Measurements from ENCODE around the gene MKLN1. TPM values are rescaled to one million over a fixed set of nuclear protein-coding genes. Genes with fewer than 3 reads are reported as not detected.

Gene MKLN1
- total RNA-seq, 2 experiments from 2014 or later: 38.5 TPM

- Mint-ChIP-seq H3K27ac (no peak overlapping the region), H3K4me3 (no peak overlapping the region), H3K36me3 (ENCODE audit: low read depth) (no peaks in the 10 kb centered on the region), H3K9me3 (peaks cover 8% of the 10 kb centered on the region), H3K4me1 (ENCODE audit: low read depth) (no peaks in the 10 kb centered on the region), H3K27me3 (no peaks in the 10 kb centered on the region)
- ChIA-PET CTCF (no interaction called here), POLR2A (interaction anchor here (0.7 to 1.0 kb wide), 2 partner anchors 51 to 205 kb away, joined by 3 to 4 read pairs; no protein-coding TSS in a partner anchor)
- ATAC-seq: no peak
- DNase-seq: no peak
- intact Hi-C loops (cut with micrococcal nuclease): no loop called here
- no peak for TF ChIP-seq CTCF (IDR thresholded peaks at IDR 0.05)
Observed at GRCh38 chr7:131285556-131285955, 42.1 kb upstream of the MKLN1 start.

GRCh38 chr7:131288450-131288849 lies 39.2 kb upstream of the MKLN1 start:
- TF ChIP-seq CTCF (IDR thresholded peaks at IDR 0.05): no peak
- DNase-seq (no peak), ATAC-seq (no peak)
- Mint-ChIP-seq H3K27ac (no peak overlapping the region), H3K4me1 (ENCODE audit: low read depth) (no peaks in the 10 kb centered on the region), H3K36me3 (ENCODE audit: low read depth) (no peaks in the 10 kb centered on the region), H3K4me3 (no peak overlapping the region), H3K27me3 (no peaks in the 10 kb centered on the region), H3K9me3 (peaks cover 8% of the 10 kb centered on the region)
- ChIA-PET POLR2A (interaction anchor here (0.9 kb wide), 1 partner anchor 10 kb away, joined by 3 read pairs; no protein-coding TSS in a partner anchor), CTCF (no interaction called here)
- intact Hi-C loops (cut with micrococcal nuclease): no loop called here

GRCh38 chr7:131289051-131289450 lies 38.6 kb upstream of the MKLN1 start:
- CTCF ChIA-PET: no interaction called here
- H3K36me3 Mint-ChIP-seq (ENCODE audit: low read depth): no peaks in the 10 kb centered on the region
- no peak for DNase-seq
- intact Hi-C loops (cut with micrococcal nuclease): no loop called here
- no peak for TF ChIP-seq CTCF (IDR thresholded peaks at IDR 0.05)
- no peaks in the 10 kb centered on the region for H3K27me3 Mint-ChIP-seq
- H3K27ac Mint-ChIP-seq: no peak overlapping the region
- H3K4me3 Mint-ChIP-seq: no peak overlapping the region
- ATAC-seq: no peak
- POLR2A ChIA-PET: no interaction called here
- H3K4me1 Mint-ChIP-seq (ENCODE audit: low read depth): no peaks in the 10 kb centered on the region
- H3K9me3 Mint-ChIP-seq: peaks cover 8% of the 10 kb centered on the region

GRCh38 chr7:131292141-131292905 lies 35.4 kb upstream of the MKLN1 start:
- ATAC-seq: no peak
- POLR2A ChIA-PET: interaction anchor here (0.5 kb wide), 1 partner anchor 229 kb away, joined by 3 read pairs; no protein-coding TSS in a partner anchor
- CTCF ChIA-PET: interaction anchor here (1.1 to 1.8 kb wide), 2 partner anchors 10 to 215 kb away, joined by 3 to 5 read pairs; no protein-coding TSS in a partner anchor
- Mint-ChIP-seq H3K36me3 (ENCODE audit: low read depth) (no peaks in the 10 kb centered on the region), H3K27ac (no peak overlapping the region), H3K9me3 (peaks cover 8% of the 10 kb centered on the region), H3K27me3 (no peaks in the 10 kb centered on the region), H3K4me1 (ENCODE audit: low read depth) (no peaks in the 10 kb centered on the region), H3K4me3 (no peak overlapping the region)
- no peak for DNase-seq
- no peak for TF ChIP-seq CTCF (IDR thresholded peaks at IDR 0.05)
- intact Hi-C loops (cut with micrococcal nuclease): no loop called here

- ATAC-seq (no peak), DNase-seq (no peak)
- intact Hi-C loops (cut with micrococcal nuclease): no loop called here
- H3K27me3 Mint-ChIP-seq: no peaks in the 10 kb centered on the region
- H3K9me3 Mint-ChIP-seq: peaks cover 4% of the 10 kb centered on the region
- ChIA-PET POLR2A (no interaction called here), CTCF (interaction anchor here (1.1 to 1.8 kb wide), 2 partner anchors 10 to 214 kb away, joined by 3 to 5 read pairs; no protein-coding TSS in a partner anchor)
- no peaks in the 10 kb centered on the region for H3K36me3 Mint-ChIP-seq (ENCODE audit: low read depth)
- H3K27ac Mint-ChIP-seq: no peak overlapping the region
- H3K4me3 Mint-ChIP-seq: no peak overlapping the region
- no peaks in the 10 kb centered on the region for H3K4me1 Mint-ChIP-seq (ENCODE audit: low read depth)
- no peak for TF ChIP-seq CTCF (IDR thresholded peaks at IDR 0.05)
Observed at GRCh38 chr7:131293018-131293417, 34.7 kb upstream of the MKLN1 start.

All from activated CD8-positive, alpha-beta T cell treated with anti-CD3 and anti-CD28 coated beads for 36 hours (primary cell).